Hepatocyte (in vitro differentiated cells): ENCODE measurements around the gene RGS19.

ENCODE experiments used
- EZH2 ChIP-seq: fragments of 200-600 bp; sonication (generic); IDR thresholded peaks from 2 replicates; pipeline ENCODE4 v1.6.1; 2016; ENCODE audit warnings: antibody characterized with exemption, mild to moderate bottlenecking, borderline replicate concordance
- TF ChIP-seq, protein P1 (sequence below): fragments of 200-600 bp; sonication (generic); IDR thresholded peaks from 2 replicates; pipeline ENCODE4 v1.5.1; 2016; ENCODE audit warnings: antibody characterized with exemption, mild to moderate bottlenecking; ENCODE audit not compliant: poor library complexity

DNA sequence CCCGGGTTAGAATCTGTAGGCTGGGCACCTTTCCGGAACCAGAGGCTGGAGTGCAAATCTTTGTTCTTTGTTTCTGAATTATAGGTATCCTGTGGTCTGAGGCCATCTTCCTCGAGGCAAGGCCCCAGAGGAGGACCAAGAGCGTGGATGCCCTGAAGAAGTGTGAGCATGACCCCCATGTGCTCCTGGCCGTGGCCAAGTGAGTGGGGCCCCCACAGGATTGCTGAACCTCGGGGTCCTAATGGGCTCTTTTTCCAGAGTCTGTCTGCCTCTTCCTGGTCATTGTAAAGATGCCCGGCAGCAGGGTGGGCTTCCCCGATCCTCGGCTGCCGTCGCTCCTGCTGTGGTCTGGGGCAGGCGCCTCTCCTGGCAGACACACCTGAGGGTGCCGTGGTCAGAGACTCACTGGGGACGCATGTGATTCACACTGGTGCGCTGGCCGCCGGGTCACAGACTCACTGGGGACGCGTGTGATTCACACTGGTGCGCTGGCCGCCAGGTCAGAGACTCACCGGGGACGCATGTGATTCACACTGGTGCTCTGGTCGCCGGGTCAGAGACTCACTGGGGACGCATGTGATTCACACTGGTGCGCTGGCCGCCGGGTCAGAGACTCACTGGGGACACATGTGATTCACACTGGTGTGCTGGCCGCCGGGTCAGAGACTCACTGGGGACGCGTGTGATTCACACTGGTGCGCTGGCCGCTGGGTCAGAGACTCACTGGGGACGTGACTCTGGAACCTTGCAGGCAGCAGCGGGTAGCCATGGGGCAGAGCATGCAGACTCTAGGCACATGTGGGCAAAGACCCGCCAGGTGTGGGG is 49.8 kb downstream of the RGS19 start:
- TF ChIP-seq, protein P1, sequence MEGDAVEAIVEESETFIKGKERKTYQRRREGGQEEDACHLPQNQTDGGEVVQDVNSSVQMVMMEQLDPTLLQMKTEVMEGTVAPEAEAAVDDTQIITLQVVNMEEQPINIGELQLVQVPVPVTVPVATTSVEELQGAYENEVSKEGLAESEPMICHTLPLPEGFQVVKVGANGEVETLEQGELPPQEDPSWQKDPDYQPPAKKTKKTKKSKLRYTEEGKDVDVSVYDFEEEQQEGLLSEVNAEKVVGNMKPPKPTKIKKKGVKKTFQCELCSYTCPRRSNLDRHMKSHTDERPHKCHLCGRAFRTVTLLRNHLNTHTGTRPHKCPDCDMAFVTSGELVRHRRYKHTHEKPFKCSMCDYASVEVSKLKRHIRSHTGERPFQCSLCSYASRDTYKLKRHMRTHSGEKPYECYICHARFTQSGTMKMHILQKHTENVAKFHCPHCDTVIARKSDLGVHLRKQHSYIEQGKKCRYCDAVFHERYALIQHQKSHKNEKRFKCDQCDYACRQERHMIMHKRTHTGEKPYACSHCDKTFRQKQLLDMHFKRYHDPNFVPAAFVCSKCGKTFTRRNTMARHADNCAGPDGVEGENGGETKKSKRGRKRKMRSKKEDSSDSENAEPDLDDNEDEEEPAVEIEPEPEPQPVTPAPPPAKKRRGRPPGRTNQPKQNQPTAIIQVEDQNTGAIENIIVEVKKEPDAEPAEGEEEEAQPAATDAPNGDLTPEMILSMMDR, result no peak
- no peak for TF ChIP-seq EZH2
